Fibroblast of skin of left biceps (primary cell): ENCODE results near the gene NUTM1.
A peak's percentile ranks its signal among the peaks of the same experiment; 100 is the strongest.
"Not testable (repeated sequence)": the region's sequence is repeated elsewhere in the genome, so short reads cannot be mapped to it uniquely, and the experiment has no call there.

ENCODE experiments used
- DNase-seq, 2 experiments: peaks; one replicate each; pipeline ENCODE4 v3.0.0-alpha.2; 2013; ENCODE audit warnings: low read depth in 2 of 2

Gene NUTM1

DNA sequence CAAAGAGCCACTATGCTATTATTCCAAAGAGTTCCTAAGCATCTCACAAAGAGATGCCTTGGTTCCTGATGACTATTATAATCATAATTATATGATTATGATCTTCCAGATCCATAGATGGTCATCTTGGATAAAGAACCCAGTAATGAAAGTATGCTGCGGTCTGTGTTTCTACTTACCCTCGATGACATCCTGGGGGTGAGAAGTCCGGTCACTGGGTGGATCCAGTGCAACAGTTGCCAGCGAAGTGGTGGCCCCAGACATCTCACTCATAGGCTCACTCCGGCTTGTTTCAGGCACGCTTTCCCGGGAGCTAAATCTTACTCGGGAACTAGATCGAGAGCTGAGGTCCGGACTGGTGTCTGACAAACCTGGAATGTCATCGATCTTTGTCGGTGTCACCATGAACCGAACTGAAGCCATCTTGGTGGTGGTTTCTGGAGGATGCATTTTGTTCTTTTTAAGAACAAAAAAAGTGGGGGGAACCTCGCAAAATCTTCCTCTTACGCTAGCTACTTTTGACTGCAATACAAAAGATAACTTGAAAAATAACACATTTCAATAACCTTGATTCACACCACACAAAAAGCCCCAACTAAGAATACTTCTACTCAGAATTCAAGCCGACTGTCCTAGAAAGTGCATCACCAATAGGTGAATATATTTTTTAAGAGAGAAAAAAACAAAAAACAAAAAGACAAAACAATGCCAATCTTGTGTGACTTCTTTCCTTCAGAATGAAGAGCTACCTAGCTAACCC lies 6.7 kb upstream of the NUTM1 start:
- DNase-seq: no peak

GRCh38 chr15:34336991-34337556 lies 6.0 kb upstream of the NUTM1 start:
- no peak for DNase-seq

GRCh38 chr15:34337557-34338306 lies 5.4 kb upstream of the NUTM1 start, which contains the start of gene SLC12A6:
TSS of gene SLC12A6 (minus strand) at chr15:34337781. CDS start at chr15:34336680, 1,101 bp downstream.
- DNase-seq: peak; percentile 74 to 75

- no peak for DNase-seq
Observed at GRCh38 chr15:34338347-34338746, 4.8 kb upstream of the NUTM1 start.

- peak; percentile 30 to 42 for DNase-seq
Observed at GRCh38 chr15:34339946-34340345, 3.2 kb upstream of the NUTM1 start.

GRCh38 chr15:34341381-34342212 lies 1.5 kb upstream of the NUTM1 start:
- no peak for DNase-seq

DNA sequence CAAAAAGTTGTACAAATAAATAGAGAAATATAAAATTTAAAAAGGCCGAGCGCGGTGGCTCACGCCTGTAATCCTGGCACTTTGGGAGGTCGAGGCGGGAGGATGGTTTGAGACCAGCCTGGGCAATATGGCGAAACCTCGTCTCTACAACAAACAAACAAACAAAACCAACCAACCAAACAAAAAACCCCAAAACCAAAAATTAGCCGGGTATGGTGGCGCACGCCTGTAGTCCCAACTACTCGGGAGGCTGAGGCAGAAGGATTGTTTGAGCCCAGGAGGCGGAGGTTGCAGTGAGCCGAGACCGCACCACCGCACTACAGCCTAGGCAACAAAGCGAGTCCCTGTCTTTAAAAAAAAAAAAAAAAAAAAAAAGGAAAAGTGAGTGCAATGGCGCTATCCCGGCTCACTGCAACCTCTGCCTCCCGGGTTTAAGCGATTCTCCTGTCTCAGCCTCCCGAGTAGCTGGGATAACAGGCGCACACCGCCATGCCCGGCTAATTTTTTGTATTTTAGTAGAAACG lies 840 bp upstream of the NUTM1 start:
- not testable (repeated sequence) for DNase-seq

DNA sequence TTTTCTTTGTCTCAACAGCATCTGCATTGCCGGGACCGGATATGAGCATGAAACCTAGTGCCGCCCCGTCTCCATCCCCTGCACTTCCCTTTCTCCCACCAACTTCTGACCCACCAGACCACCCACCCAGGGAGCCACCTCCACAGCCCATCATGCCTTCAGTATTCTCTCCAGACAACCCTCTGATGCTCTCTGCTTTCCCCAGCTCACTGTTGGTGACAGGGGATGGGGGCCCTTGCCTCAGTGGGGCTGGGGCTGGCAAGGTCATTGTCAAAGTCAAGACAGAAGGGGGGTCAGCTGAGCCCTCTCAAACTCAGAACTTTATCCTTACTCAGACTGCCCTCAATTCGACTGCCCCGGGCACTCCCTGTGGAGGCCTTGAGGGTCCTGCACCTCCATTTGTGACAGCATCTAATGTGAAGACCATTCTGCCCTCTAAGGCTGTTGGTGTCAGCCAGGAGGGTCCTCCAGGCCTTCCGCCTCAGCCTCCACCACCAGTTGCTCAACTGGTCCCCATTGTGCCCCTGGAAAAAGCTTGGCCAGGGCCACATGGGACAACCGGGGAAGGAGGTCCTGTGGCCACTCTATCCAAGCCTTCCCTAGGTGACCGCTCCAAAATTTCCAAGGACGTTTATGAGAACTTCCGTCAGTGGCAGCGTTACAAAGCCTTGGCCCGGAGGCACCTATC lies 5.0 kb downstream of the NUTM1 start:
- DNase-seq: no peak

- DNase-seq: no peak
Observed at GRCh38 chr15:34348735-34349300, 5.7 kb downstream of the NUTM1 start.

DNA sequence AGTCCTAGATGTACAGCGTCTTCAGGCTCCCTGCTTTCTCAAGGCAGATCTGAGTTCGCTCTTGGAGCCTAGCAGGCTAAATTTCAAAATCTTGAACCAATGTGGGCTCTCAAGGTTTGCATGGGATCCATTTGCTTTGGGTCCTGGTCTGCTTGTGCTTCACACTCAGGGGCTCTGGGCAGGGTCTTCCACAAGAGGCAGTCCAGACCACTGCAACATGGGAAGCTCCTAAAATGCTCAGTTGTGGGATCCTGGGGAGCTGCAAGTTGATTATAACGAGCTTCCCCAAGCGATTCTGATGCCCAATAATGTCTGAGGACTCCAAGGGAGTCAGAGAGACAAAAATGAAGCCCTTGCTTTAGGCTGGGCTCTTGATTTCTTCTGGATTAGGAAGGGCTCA lies 6.7 kb downstream of the NUTM1 start:
- no peak for DNase-seq

GRCh38 chr15:34352996-34353395 lies 9.9 kb downstream of the NUTM1 start:
- DNase-seq: not testable (repeated sequence)

DNA sequence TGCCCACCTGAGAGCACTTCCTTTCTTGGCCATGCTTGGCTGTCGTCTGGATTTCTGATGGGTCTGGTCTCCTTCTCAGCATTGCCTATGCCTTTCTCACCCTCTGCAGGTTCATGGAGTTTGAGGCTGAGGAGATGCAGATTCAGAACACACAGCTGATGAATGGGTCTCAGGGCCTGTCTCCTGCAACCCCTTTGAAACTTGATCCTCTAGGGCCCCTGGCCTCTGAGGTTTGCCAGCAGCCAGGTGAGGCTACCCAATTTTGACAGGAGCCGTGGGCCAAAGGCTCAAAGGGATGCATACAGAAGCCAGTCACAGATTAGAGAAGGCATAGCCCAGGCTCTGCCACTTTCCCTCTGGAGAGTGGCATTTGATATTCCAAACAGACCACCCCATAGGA lies 10.5 kb downstream of the NUTM1 start:
- no peak for DNase-seq

DNA sequence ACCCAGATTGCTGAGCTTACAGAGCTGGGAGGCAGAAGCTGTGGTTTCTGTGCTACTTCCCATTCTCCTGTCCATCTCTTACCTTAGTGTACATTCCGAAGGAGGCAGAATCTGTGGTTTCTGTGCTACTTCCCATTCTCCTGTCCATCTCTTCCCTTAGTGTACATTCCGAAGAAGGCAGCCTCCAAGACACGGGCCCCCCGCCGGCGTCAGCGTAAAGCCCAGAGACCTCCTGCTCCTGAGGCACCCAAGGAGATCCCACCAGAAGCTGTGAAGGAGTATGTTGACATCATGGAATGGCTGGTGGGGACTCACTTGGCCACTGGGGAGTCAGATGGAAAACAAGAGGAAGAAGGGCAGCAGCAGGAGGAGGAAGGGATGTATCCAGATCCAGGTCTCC lies 11.2 kb downstream of the NUTM1 start:
- no peak for DNase-seq

DNA sequence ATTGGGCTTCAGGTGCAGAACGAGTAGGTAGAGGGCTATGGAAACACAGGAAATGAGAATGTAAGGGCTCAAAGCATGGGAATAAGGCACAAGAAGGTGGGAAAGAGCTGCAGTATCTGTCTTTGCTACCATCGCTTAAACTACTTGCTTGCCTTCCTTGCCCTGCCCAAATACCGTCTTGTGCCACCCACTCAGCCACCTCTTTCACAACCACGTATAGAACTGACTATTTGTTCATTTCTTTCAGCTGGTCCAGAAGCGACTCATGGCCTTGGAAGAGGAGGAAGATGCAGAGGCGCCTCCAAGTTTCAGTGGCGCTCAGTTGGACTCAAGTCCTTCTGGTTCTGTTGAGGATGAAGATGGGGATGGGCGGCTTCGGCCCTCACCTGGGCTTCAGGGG lies 12.1 kb downstream of the NUTM1 start:
- no peak for DNase-seq

- no peak for DNase-seq
Observed at GRCh38 chr15:34357653-34358052, 14.5 kb downstream of the NUTM1 start.

- DNase-seq: no peak
Observed at GRCh38 chr15:34358367-34358766, 15.3 kb downstream of the NUTM1 start.

- DNase-seq: no peak
Observed at GRCh38 chr15:34358948-34359347, 15.8 kb downstream of the NUTM1 start.

GRCh38 chr15:34359416-34359815 lies 16.3 kb downstream of the NUTM1 start:
- DNase-seq: no peak

- DNase-seq: no peak
Observed at GRCh38 chr15:34360298-34360697, 17.2 kb downstream of the NUTM1 start.

DNA sequence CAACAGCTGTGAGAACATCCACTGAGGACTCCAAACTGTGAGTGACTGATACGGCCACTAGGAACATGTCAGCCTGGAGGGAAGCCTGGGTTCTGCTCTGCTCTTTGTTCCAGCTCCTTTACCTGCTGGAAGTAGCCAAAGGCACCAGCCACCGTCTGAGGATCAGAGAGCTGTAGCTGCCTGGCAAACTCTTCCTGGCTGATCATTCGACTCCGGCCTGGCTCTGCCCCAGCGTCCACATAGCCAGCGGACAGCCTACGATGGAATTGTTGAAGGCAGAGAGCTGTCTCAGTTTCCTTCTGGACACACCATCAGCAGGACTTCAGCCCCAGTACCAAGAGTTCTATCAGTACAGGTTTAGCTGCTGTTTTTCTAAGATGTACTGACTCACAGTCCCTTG lies 18.2 kb downstream of the NUTM1 start:
- no peak for DNase-seq
